Fibroblast of lung (primary cell): ENCODE results near the gene ZBTB2.

Experiments
- EZH2 ChIP-seq: IDR thresholded peaks from 2 replicates; pipeline ENCODE4 v1.5.1; 2012; ENCODE audit warnings: low read length, control low read depth, mild to moderate bottlenecking; ENCODE audit errors: missing control alignments
- TF ChIP-seq, protein P1 (sequence below), 2 donors: IDR thresholded peaks in 1 of 2; conservative IDR thresholded peaks in 1 of 2; 1 replicate in 1 of 2; 2 replicates in 1 of 2; pipeline ENCODE4 v1.5.1; 2011 to 2012; ENCODE audit warnings: low read length in 2 of 2, control low read depth in 1 of 2, inconsistent platforms in 1 of 2, low read depth in 1 of 2, mild to moderate bottlenecking in 1 of 2

DNA sequence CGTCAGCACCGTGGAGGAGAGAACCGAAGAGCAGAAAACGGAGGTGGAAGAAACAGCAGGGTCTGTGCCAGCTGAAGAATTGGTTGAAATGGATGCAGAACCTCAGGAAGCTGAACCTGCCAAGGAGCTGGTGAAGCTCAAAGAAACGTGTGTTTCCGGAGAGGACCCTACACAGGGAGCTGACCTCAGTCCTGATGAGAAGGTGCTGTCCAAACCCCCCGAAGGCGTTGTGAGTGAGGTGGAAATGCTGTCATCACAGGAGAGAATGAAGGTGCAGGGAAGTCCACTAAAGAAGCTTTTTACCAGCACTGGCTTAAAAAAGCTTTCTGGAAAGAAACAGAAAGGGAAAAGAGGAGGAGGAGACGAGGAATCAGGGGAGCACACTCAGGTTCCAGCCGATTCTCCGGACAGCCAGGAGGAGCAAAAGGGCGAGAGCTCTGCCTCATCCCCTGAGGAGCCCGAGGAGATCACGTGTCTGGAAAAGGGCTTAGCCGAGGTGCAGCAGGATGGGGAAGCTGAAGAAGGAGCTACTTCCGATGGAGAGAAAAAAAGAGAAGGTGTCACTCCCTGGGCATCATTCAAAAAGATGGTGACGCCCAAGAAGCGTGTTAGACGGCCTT, 41.6 kb downstream of the ZBTB2 start:
- TF ChIP-seq, protein P1, sequence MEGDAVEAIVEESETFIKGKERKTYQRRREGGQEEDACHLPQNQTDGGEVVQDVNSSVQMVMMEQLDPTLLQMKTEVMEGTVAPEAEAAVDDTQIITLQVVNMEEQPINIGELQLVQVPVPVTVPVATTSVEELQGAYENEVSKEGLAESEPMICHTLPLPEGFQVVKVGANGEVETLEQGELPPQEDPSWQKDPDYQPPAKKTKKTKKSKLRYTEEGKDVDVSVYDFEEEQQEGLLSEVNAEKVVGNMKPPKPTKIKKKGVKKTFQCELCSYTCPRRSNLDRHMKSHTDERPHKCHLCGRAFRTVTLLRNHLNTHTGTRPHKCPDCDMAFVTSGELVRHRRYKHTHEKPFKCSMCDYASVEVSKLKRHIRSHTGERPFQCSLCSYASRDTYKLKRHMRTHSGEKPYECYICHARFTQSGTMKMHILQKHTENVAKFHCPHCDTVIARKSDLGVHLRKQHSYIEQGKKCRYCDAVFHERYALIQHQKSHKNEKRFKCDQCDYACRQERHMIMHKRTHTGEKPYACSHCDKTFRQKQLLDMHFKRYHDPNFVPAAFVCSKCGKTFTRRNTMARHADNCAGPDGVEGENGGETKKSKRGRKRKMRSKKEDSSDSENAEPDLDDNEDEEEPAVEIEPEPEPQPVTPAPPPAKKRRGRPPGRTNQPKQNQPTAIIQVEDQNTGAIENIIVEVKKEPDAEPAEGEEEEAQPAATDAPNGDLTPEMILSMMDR (conservative IDR thresholded peaks at IDR 0.05 in 1 of 2, IDR thresholded peaks at IDR 0.05 in 1 of 2; ENCODE audit: low read depth in 1 of 2, low read length in 2 of 2) = no peak
- TF ChIP-seq EZH2 = no peak
